Astrocyte (in vitro differentiated cells and primary cell): ENCODE results near the gene EPS8L3.
"Not testable (repeated sequence)": the region's sequence is repeated elsewhere in the genome, so short reads cannot be mapped to it uniquely, and the experiment has no call there.

Experiments used
- CTCF ChIP-seq: IDR thresholded peaks from 2 replicates; pipeline ENCODE4 v1.5.1; 2011; ENCODE audit warnings: low read depth, mild to moderate bottlenecking, inconsistent platforms, low read length, moderate library complexity; ENCODE audit not compliant: insufficient read depth
- EZH2 ChIP-seq: IDR thresholded peaks from 2 replicates; pipeline ENCODE4 v1.6.1; 2012; ENCODE audit warnings: mild to moderate bottlenecking, low read length, inconsistent platforms; ENCODE audit not compliant: insufficient read depth

GRCh38 chr1:109702940-109703339, 60.8 kb downstream of the EPS8L3 start:
- not testable (repeated sequence) for TF ChIP-seq CTCF, EZH2
